MM.1S (cell line): ENCODE measurements around the gene SDR42E2.

Source experiments
- DNase-seq: peaks from one replicate; pipeline ENCODE4 v3.0.0-alpha.2; 2015
- H2AFZ ChIP-seq: fragments of 300-600 bp; sonication (generic); 2 replicates; pipeline ENCODE4 v1.6.0; 2016; ENCODE audit warnings: antibody characterized with exemption, low read length
- H3F3A ChIP-seq: fragments of 300-600 bp; sonication (generic); 2 replicates; pipeline ENCODE4 v1.6.1; 2016; ENCODE audit warnings: mild to moderate bottlenecking, antibody characterized with exemption, low read length, moderate library complexity, mixed read lengths; ENCODE audit not compliant: insufficient read depth
- H3K27ac ChIP-seq: fragments of 300-600 bp; sonication (generic); 2 replicates; pipeline ENCODE4 v1.5.1; 2016; ENCODE audit warnings: mild to moderate bottlenecking, low read length
- H3K27me3 ChIP-seq: fragments of 300-600 bp; sonication (generic); replicated peaks from 2 replicates; pipeline ENCODE4 v1.6.0; 2016; ENCODE audit warnings: low read length; ENCODE audit not compliant: insufficient read depth
- H3K36me3 ChIP-seq: fragments of 300-600 bp; sonication (generic); replicated peaks from 2 replicates; pipeline ENCODE4 v1.6.1; 2016; ENCODE audit warnings: mild to moderate bottlenecking, low read length, mixed read lengths; ENCODE audit not compliant: insufficient read depth
- H3K4me1 ChIP-seq: fragments of 300-600 bp; sonication (generic); 2 replicates; pipeline ENCODE4 v1.6.1; 2016; ENCODE audit warnings: low read length, mixed read lengths
- H3K4me2 ChIP-seq: fragments of 300-600 bp; sonication (generic); 2 replicates; pipeline ENCODE4 v1.6.0; 2016; ENCODE audit warnings: low read depth, low read length
- H3K4me3 ChIP-seq: fragments of 300-600 bp; sonication (generic); 2 replicates; pipeline ENCODE4 v1.5.1; 2016; ENCODE audit warnings: low read length, mixed read lengths
- H3K79me2 ChIP-seq: fragments of 300-600 bp; sonication (generic); 2 replicates; pipeline ENCODE4 v1.6.1; 2016; ENCODE audit warnings: mixed run types, low read length, mixed read lengths
- H3K9ac ChIP-seq: fragments of 300-600 bp; sonication (generic); 2 replicates; pipeline ENCODE4 v1.6.1; 2016; ENCODE audit warnings: low read length, mixed read lengths
- H3K9me2 ChIP-seq: fragments of 300-600 bp; sonication (generic); replicated peaks from 2 replicates; pipeline ENCODE4 v1.6.1; 2016; ENCODE audit warnings: mild to moderate bottlenecking, low read length, mixed read lengths; ENCODE audit not compliant: insufficient read depth
- H3K9me3 ChIP-seq: fragments of 300-600 bp; sonication (generic); replicated peaks from 2 replicates; pipeline ENCODE4 v1.6.1; 2016; ENCODE audit warnings: mild to moderate bottlenecking, low read length, mixed read lengths; ENCODE audit not compliant: insufficient read depth
- H4K20me1 ChIP-seq: fragments of 300-600 bp; sonication (generic); 2 replicates; pipeline ENCODE4 v1.6.1; 2016; ENCODE audit warnings: mild to moderate bottlenecking, low read length, moderate library complexity, mixed read lengths; ENCODE audit not compliant: insufficient read depth
- CTCF ChIP-seq: fragments of 300-600 bp; sonication (generic); IDR thresholded peaks from 2 replicates; pipeline ENCODE4 v1.5.1; 2016; ENCODE audit warnings: antibody characterized with exemption, low read length, mixed read lengths
- EZH2 ChIP-seq: fragments of 300-600 bp; sonication (generic); optimal IDR thresholded peaks from 2 replicates; pipeline ENCODE3; 2017; ENCODE audit warnings: low read depth, mild to moderate bottlenecking, antibody characterized with exemption, low read length, mixed read lengths
- EZH2phosphoT487 ChIP-seq: fragments of 300-600 bp; sonication (generic); IDR thresholded peaks from 2 replicates; pipeline ENCODE4 v1.6.1; 2018; ENCODE audit warnings: antibody characterized with exemption, low read length

SDR42E2 gene

GRCh38 chr16:22163806-22164205 lies 1.5 kb downstream of the SDR42E2 start:
- no peaks in the 10 kb centered on the region for H3K79me2 ChIP-seq
- DNase-seq = no peak
- H3K4me2 ChIP-seq = no peak overlapping the region
- H4K20me1 ChIP-seq = no peaks in the 10 kb centered on the region
- H3K27ac ChIP-seq = no peak overlapping the region
- no peaks in the 10 kb centered on the region for H3K4me1 ChIP-seq
- no peak for TF ChIP-seq EZH2
- TF ChIP-seq EZH2phosphoT487 = no peak
- TF ChIP-seq CTCF = no peak
- H3K4me3 ChIP-seq = no peak overlapping the region
- H3K9me2 ChIP-seq = no peaks in the 10 kb centered on the region
- H2AFZ ChIP-seq = no peak overlapping the region
- H3K9me3 ChIP-seq = no peaks in the 10 kb centered on the region
- H3F3A ChIP-seq = no peaks in the 10 kb centered on the region
- H3K27me3 ChIP-seq = no peaks in the 10 kb centered on the region
- no peaks in the 10 kb centered on the region for H3K36me3 ChIP-seq
- H3K9ac ChIP-seq = no peak overlapping the region

GRCh38 chr16:22164482-22164881 lies 2.2 kb downstream of the SDR42E2 start:
- Histone ChIP-seq H3K36me3 (no peaks in the 10 kb centered on the region), H3K9ac (no peak overlapping the region), H3K4me2 (no peak overlapping the region), H3K79me2 (no peaks in the 10 kb centered on the region), H3K4me1 (no peaks in the 10 kb centered on the region), H3K9me2 (no peaks in the 10 kb centered on the region), H3K27me3 (no peaks in the 10 kb centered on the region), H4K20me1 (no peaks in the 10 kb centered on the region), H2AFZ (no peak overlapping the region), H3K27ac (no peak overlapping the region), H3K9me3 (no peaks in the 10 kb centered on the region), H3F3A (no peaks in the 10 kb centered on the region), H3K4me3 (no peak overlapping the region)
- TF ChIP-seq CTCF = no peak
- no peak for TF ChIP-seq EZH2
- TF ChIP-seq EZH2phosphoT487 = no peak
- no peak for DNase-seq

- Histone ChIP-seq H3K4me2 (no peak overlapping the region), H3K27me3 (no peaks in the 10 kb centered on the region), H4K20me1 (no peaks in the 10 kb centered on the region), H3K36me3 (no peaks in the 10 kb centered on the region), H3K9me2 (no peaks in the 10 kb centered on the region), H3K27ac (no peak overlapping the region), H3K4me3 (no peak overlapping the region), H3F3A (no peaks in the 10 kb centered on the region), H3K79me2 (no peaks in the 10 kb centered on the region), H3K9ac (no peak overlapping the region), H3K9me3 (no peaks in the 10 kb centered on the region), H2AFZ (no peak overlapping the region), H3K4me1 (no peaks in the 10 kb centered on the region)
- TF ChIP-seq CTCF (no peak), EZH2phosphoT487 (no peak), EZH2 (no peak)
- DNase-seq = no peak
These were observed 3.4 kb downstream of the SDR42E2 start for GRCh38 chr16:22165508-22166285.
